HuH-7.5 (cell line): ENCODE results near the gene SLC2A11.
"Not testable (repeated sequence)": the region's sequence is repeated elsewhere in the genome, so short reads cannot be mapped to it uniquely, and the experiment has no call there.

Source experiments
- DNase-seq: peaks from one replicate; pipeline ENCODE4 v3.0.0; 2011; ENCODE audit warnings: low spot score

Gene SLC2A11

DNA sequence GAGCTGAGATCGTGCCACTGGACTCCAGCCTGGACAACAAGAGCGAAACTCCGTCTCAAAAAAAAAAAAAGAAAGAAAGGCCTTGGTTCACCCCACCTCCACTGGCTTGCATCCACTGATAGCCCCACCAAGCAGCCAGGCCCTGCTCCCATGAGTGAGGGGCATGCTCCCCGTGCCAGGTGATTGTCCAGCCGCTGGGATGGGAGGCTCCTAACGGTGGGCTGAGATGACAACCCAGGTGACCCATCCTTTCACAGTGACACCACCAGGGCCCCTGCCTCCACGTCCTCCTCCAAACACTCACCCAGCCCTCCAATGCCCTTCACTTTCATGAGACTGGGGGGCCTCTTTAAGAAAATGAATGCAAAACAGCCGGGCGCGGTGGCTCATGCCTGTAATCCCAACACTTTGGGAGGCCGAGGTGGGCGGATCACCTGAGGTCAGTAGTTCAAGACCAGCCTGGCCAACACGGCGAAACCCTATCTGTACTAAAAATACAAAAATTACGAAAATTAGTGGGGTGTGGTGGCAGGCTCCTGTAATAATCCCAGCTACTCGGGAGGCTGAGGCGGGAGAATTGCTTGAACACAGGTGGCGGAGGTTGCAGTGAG lies 10.3 kb upstream of the SLC2A11 start:
- DNase-seq: no peak

DNA sequence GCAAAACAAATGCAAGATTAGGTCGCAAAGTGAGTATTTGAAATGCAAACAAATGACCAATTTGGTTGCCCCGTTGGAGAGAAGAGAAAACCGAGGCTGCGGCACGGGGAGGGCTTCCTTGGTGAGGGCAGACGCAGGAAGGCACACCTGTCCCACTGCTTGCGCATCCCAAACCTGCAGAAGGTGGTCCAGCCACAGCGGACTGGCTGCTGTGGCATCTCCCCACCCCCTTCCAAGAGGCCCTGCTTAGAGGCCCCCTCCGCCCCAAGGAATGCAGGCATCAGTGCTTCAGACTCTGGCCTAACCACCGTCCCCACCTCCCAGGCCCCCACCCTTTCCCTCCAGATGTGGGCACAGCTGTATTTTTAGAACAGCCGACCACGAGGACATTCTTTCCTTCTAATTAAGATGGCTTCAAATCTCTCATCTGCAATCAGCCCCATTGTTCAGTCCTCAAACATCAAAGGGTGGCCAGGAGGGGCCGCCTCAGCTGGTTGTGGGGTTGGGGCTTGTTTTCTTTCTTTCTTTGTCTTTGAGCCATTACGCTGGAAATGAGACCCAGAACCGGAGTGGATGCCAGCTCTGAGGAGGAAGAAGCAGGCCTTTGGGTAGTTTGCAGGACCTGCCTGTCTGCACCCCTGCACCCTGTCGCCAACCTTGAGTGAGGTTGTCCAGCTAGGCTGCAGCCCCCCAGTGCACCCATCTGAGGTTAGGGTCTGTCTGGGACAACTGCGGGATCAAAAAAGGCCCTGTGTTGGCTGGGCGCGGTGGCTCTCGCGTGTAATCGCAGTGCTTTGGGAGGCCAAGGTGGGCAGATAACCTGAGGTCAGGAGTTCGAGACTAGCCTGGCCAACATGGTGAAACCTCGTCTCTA lies 9.4 kb upstream of the SLC2A11 start:
- no peak for DNase-seq

DNA sequence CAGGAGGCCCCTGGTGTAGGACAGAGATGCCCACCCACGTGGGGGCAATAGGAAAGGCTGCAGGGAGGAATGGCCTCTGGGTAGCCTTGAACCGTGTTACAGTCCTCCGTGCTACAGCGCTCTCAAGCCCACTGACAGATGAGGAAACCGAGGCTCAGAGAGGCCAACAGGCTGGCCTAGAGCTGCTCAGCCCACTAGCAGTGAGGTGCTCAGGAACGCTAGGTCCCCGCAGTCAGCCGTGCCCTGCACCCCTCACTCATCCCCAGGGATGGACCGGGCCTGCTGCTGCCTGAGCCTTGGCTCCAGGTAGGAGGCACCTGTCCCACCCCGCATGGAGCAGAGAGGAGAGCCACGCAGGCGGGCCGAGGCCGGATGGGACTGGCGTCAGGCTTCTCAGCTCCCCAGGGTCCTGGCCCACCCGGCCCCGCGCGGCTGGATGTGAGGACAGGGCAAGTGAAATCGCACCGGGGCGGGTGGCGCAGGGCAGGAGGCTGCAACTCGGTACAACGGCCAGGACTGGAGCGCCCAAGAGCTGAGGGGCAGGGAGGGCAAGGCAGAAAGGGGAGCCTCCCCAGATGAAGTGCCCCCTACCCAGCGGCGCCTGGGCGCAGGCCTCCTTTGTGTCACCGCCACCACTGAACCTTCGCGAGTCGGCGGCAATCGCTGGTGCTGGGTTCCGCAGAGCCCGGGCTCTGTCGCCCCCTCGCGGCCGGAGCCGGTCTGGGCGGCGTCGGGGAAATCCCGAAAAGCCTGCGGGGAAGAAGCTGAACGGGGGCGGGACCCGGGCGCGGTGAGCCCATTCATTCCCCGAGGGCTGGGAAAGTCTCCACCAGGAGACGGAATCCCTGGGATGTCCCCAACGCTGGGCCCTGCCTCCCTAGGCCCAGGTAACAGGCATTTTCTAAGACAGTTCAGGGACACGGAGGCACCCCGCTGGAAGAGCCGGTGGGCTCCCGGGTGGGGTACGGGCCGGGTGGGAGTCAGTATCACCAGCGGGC lies 8.4 kb upstream of the SLC2A11 start:
- peak; percentile 93 for DNase-seq

DNA sequence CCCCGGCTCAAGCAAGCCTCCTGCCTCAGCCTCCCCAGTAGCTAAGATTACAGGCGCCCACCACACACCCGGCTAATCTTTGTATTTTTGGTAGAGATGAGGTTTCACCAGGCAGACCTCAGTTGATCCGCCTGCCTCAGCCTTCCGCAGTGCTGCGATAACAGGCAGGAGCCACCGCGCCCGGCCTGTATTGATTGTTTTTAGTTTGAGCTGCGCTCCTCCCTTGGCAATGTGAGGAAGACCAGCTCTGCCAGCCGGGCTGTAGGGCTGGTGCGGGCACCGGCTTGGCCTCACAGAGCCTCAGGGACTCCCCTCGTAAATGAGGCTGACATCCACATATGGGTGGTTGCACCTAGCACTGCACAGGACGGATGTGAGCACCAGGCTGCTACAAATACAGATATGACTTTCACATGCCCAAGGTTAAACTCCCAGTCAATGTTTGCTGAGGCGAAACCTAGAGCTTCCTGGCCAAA lies 7.5 kb upstream of the SLC2A11 start:
- peak; percentile 64 for DNase-seq

DNA sequence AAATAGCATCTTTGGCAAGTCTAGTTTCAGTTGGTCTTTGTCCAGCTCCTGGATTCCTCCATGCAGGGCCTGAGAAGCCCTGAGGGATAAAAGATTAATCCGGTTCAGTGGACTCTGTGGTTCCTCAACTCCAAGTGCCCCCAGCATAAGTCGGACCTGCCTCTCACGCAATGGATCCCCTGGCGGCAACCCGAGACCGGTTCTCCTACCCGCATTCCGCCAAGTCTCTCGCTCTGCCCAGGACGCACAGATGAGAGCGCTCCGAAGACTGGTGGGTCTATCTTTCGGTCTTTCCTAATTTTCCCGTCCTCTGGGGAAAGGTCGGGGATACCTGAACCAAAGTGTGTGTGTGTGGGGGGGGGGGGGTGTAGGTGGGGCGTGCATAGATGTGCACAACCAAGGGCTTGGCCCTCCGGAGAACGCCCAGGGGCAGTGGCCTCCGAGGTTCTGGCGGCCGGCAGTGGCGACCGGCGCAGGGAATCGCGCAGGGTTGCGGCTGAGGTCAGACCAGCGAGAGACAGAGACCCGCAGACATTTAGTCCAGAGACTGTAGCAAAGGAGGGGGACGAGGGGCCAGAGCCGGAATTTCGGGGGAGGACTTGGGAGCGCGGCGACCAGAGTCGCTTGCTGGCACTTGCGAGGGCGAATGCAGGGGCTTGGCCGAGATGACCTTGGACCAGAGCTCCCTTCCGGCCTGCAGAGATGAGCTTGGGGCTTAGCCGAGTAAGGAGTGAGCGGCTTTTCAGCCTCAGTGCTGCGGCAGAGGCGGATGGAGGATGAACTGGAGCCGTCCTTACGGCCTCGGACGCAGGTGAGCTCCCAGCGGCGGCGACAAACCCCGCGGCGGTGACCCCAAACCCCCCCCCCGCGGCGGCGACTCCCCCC lies 712 bp upstream of the SLC2A11 start:
- DNase-seq: peak; percentile 78

DNA sequence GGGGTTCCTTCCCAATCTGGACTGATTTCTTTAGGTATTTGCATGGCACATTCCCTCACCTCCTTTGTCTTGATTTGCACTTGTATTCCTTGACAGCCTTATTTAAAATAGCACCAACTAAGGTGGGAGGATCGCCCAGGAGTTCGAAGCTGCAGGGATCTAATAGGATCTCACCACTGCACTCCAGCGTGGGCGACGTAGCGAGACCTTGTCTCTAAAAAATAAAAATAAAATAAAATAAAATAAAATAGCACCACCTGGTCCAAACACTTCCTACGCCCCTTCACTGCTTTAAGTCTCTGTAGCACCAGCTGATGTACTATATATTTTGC lies 775 bp downstream of the SLC2A11 start:
- no peak for DNase-seq

DNA sequence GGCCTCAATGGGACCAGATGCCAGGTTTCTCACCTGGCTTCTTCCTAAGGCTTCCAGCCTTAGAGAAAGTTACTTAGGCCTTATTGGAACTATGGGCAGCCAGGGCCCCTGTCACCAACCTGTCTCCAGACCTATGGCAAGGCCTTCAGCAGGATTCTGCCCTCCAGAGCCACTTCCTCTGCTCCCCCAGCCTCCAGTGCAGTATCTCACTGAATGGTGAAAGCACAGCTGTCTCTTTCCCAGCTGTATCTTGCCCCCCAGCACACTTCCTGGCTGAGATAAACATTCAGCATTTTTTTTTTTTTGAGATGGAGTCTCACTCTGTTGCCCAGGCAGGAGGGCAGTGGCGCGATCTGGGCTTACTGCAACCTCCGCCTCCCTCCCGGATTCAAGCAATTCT lies 1.5 kb downstream of the SLC2A11 start:
- no peak for DNase-seq

DNA sequence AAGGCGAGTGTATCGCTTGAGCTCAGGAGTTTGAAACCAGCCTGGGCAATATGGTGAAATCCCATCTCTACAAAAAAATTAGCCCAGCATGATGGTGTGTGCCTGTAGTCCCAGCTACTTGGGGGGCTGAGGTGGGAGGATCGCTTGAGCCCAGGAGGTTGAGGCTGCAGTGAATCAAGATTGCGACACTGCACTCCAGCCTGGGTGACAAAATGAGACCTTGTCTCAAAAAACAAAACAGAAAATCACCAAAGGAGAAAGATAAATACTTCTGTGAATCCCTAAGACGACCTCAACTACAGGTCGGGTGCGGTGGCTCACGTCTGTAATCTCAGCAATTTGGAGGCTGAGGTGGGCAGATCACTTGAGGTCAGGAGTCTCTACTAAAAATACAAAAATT lies 2.5 kb downstream of the SLC2A11 start:
- not testable (repeated sequence) for DNase-seq

DNA sequence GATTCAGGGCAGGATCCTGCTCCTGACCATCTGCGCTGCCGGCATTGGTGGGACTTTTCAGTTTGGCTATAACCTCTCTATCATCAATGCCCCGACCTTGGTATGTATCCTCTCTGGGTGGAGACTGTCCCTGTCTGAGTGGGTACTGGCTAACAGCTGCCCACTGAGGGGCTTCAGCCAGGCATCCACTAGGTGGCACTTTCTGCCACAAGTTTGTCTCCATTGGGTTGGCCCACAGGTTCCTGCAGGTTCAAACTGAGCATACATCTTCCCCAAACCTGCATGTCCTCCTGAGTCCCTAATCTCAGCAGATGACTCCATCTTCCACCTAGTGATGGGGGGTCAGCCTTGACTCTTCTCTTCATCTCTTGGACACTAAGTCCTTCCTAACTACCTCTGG lies 4.4 kb downstream of the SLC2A11 start:
- peak; percentile 67 for DNase-seq

DNA sequence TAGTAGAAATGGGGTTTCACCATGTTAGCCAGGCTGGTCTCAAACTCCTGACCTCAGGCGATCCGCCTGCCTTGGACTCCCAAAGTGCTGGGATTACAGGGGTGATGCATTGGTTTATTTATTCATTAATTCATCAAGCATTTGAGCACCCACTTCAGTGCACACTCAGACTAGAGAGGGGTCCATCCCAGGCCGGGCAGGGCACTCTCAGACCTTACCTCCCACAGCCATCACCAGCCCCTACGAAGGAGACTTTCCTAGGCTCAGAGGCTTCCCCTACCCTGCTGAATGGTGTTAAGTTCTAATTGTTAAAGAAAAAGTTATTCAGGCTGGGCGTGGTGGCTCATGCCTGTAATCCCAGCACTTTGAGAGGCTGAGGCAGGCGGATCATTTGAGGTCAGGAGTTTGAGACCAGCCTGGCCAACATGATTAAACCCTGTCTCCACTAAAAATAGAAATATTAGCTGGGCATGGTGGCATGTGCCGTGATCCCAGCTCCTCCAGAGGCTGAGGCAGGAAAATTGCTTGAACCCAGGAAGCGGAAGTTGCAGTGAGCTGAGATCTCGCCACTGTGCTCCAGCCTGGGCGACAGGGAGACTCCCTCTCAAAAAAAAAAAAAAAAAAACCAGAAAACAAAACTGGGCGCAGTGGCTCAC lies 7.0 kb downstream of the SLC2A11 start:
- not testable (repeated sequence) for DNase-seq

DNA sequence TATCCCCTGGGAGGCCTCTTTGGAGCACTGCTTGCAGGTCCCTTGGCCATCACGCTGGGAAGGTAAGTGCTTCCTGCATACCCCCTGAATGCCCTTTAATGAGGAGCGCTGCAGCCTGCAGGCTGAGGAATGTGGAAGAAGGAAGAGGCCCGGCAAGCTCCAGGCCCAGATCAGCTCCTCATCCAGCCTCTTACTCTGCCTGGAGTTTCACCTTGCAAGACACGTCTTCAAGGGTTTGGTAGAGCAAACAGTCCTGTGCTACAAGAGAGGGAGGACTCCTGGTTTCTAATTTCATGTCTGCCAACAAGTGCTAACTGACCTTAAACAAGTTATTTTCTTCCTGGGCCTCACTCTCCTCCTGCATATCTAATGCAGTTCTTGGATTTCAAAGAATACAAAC lies 10.9 kb downstream of the SLC2A11 start:
- DNase-seq: no peak

DNA sequence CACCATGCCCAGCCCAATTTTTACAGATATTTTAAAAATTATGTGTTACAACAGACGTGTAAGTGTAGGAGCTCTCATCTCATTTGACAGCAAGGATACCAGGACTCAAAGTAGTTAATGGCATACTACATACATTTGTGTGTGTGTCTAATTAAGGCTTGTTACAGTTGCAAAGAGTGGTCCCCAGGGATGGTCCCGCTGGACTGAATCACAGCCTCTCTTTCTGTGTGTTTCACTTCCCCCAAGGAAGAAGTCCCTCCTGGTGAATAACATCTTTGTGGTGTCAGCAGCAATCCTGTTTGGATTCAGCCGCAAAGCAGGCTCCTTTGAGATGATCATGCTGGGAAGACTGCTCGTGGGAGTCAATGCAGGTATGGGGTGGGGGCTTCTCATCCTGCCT lies 17.2 kb downstream of the SLC2A11 start:
- no peak for DNase-seq

DNA sequence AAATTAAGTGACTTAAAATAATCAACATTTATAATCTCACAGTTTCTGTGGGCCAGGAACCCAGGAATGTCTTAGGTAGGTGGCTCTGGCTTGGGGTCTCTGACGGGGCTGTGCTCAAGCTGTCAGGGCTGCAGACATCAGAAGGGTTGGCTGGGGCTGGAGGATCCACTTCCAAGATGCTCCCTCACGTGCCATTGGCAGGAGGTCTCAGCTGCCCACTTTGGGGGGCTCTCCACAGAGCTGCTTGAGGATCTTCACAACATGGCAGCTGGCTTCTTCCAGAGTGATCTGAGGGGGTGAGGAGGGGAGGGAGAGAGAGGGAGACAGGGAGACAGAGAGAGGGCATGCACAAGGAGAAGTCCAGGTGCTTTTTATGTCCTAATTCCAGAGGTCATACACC lies 18.1 kb downstream of the SLC2A11 start:
- DNase-seq: no peak

DNA sequence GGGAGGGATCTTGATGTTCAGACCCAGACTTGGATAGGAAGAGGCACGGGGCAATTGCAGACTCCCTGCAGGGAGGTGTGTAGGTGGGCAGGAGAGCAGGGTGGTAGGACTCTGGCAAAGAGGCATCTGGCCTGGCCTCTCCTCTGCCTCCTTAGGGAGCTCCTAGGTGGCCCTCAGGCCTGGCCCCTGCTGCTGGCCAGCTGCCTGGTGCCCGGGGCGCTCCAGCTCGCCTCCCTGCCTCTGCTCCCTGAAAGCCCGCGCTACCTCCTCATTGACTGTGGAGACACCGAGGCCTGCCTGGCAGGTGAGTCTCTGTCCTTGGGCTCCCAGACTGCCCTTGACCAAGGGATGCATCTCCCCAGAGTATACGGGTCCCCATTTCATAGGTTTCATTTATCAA lies 19.9 kb downstream of the SLC2A11 start:
- DNase-seq: no peak

DNA sequence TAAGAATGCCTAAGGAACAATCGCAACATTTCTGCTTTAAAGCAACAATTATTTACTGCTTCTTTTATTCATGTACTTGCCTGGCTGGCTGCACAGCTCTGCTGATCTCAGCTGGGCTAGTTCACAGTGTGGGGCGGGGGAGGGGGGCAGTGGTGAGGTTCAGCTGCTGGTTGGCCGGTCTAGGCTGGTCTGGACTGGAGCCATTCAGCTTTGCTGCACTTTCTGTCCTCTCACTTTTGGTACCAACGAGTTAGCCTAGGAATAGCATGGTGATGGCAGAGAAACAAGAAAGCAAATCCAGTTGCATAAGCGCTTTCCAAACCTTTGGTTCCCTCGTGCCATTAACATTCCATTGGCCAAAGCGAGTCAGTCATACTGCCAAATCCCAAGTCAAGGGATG lies 20.5 kb downstream of the SLC2A11 start:
- no peak for DNase-seq

DNA sequence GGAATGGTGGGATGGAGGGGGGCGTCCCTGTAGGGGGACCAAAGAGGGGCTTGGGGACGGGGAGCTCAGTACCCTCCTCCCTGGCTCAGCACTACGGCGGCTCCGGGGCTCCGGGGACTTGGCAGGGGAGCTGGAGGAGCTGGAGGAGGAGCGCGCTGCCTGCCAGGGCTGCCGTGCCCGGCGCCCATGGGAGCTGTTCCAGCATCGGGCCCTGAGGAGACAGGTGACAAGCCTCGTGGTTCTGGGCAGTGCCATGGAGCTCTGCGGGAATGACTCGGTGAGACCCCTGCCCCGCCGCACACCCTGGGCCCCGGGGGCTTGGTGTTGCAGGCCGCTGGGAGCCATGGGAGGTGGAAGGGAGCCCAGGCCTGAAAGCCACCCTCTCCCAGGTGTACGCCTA lies 24.7 kb downstream of the SLC2A11 start:
- no peak for DNase-seq

DNA sequence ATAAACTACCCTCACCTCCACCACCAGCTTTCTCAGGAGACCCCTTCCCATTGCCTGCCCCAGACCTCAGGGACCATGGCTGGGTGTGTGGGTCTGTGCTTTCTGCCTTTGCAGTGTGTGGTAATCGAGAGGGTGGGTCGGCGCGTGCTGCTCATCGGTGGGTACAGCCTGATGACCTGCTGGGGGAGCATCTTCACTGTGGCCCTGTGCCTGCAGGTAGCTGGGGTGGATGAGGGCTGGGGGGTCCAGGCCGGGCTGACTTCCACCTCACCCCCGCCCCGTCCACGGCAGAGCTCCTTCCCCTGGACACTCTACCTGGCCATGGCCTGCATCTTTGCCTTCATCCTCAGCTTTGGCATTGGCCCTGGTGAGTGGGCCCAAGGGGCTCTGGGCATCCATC lies 26.0 kb downstream of the SLC2A11 start:
- no peak for DNase-seq

DNA sequence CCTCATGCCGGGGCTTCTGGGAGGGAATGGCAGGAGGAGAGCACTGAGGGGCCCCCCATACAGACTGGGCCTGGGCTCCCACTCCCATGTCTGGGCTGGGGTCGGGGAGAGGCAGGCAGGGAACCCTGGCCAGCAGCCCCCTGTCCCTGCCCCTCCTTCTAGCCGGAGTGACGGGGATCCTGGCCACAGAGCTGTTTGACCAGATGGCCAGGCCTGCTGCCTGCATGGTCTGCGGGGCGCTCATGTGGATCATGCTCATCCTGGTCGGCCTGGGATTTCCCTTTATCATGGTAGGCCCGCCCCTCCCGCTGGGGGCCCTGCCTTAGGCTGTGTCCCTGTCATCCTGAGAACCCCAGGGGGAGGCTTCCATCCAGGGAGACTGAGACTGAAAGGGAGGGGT lies 26.5 kb downstream of the SLC2A11 start:
- no peak for DNase-seq

DNA sequence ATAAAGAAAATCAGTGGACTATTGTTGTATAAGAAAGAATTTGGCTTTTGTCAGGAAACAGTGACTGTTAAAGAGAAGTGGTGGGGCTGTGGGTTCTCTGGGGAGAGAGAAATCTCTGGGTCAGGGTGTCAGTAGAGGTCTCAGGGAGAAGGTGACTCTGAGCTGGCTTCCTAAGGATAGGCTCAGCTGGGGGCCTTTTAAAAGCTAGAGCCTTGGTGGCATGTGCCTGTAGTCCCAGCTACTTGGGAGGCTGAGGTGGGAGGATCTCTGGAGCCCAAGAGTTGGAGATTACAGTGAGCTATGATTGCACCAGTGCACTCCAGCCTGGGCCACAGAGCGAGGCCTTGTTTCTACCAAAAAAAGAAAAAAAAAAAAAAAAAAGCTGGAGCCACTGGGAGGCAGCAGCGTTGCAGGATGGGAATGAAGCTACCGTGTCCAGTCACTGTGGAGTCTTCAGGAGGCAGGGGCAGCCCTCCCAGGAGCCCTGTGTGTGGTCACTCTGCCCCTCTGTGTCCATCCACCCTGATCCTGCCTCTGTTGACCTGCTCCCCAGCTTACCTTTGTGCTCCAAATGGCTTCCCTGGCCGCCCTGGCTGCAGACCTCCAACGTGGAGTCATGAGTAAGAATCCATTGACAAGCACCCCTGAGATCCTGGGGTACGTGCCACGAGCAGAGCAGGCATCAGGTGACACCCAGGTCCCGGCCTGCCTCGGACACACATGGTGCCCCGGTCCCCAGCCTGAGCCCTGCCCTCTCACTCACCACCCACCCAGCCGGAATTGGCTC lies 31.1 kb downstream of the SLC2A11 start:
- DNase-seq: peak; percentile 52

DNA sequence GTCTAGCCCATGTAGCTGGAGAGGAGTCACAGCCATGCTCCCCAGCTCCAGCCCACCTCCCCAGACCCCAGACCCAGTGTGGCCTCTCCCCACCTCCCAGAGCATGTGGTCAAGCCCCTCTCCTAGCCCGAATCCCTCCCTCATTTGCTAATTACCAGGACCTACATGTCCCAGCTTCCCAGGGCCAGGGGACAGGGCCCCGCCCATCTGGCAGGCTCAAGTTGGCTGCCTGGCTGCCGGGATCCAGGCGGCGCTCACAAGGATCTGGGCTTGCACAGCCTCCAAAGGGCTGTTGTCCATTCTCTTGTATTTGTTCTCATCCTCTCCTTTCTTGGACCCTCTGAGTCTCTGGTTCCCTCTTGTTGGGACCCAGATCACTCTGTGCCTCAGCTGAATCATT lies 31.9 kb downstream of the SLC2A11 start:
- DNase-seq: no peak
